GM23338 (cell line): Measurements from ENCODE around the gene IFIT5. TPM values are rescaled to one million over a fixed set of nuclear protein-coding genes. Genes with fewer than 3 reads are reported as not detected.

Experiments used
- ATAC-seq: fragments of 200-7000 bp; cut with Tn5 transposase; 3 replicates; pipeline ENCODE4 v1.9.1; 2020
- DNase-seq: peaks from one replicate; pipeline ENCODE4 v3.0.0-alpha.2; 2015; ENCODE audit warnings: low spot score
- H2AFZ ChIP-seq: fragments of 200-600 bp; sonication (generic); 2 replicates; pipeline ENCODE4 v1.8.0; 2016; ENCODE audit warnings: antibody characterized with exemption, mild to moderate bottlenecking, moderate library complexity
- H3F3A ChIP-seq: fragments of 200-600 bp; sonication (generic); replicated peaks from 2 replicates; pipeline ENCODE4 v1.8.0; 2017; ENCODE audit warnings: antibody characterized with exemption, mixed run types, low read depth
- H3K27ac ChIP-seq: fragments of 200-600 bp; sonication (generic); 2 replicates; pipeline ENCODE4 v1.6.1; 2016; ENCODE audit warnings: low read depth
- H3K27me3 ChIP-seq: fragments of 200-600 bp; sonication (generic); 2 replicates; pipeline ENCODE4 v1.8.0; 2016; ENCODE audit warnings: mild to moderate bottlenecking, mixed run types, moderate library complexity; ENCODE audit not compliant: insufficient read depth
- H3K36me3 ChIP-seq: fragments of 200-600 bp; sonication (generic); 2 replicates; pipeline ENCODE4 v1.8.0; 2016; ENCODE audit warnings: mild to moderate bottlenecking; ENCODE audit not compliant: insufficient read depth
- H3K4me1 ChIP-seq: fragments of 200-600 bp; sonication (generic); 2 replicates; pipeline ENCODE4 v1.8.0; 2016; ENCODE audit warnings: mild to moderate bottlenecking, moderate library complexity; ENCODE audit not compliant: insufficient read depth
- H3K4me2 ChIP-seq: fragments of 200-600 bp; sonication (generic); 2 replicates; pipeline ENCODE4 v1.7.1; 2017; ENCODE audit warnings: mixed run types
- H3K4me3 ChIP-seq: fragments of 200-600 bp; sonication (generic); 2 replicates; pipeline ENCODE4 v1.6.1; 2016; ENCODE audit warnings: mixed run types
- H3K79me2 ChIP-seq: fragments of 200-600 bp; sonication (generic); replicated peaks from 2 replicates; pipeline ENCODE4 v1.8.0; 2017; ENCODE audit warnings: mild to moderate bottlenecking; ENCODE audit not compliant: insufficient read depth
- H3K9me2 ChIP-seq: fragments of 200-600 bp; sonication (generic); 2 replicates; pipeline ENCODE4 v1.8.0; 2017; ENCODE audit not compliant: insufficient read depth
- H4K20me1 ChIP-seq: fragments of 200-600 bp; sonication (generic); replicated peaks from 2 replicates; pipeline ENCODE4 v1.8.0; 2017; ENCODE audit warnings: mild to moderate bottlenecking; ENCODE audit not compliant: insufficient read depth
- H3K27ac Mint-ChIP-seq: 2 replicates; pipeline ENCODE4 v1.8.0; 2020; ENCODE audit warnings: inconsistent platforms, mild to moderate bottlenecking, moderate library complexity, mixed read lengths
- H3K27me3 Mint-ChIP-seq: 3 replicates; pipeline ENCODE4 v1.8.0; 2022; ENCODE audit warnings: low read depth, mild to moderate bottlenecking, moderate library complexity, mixed read lengths, inconsistent platforms; ENCODE audit not compliant: insufficient read depth, poor library complexity
- H3K36me3 Mint-ChIP-seq: 3 replicates; pipeline ENCODE4 v1.8.0; 2021; ENCODE audit warnings: low read depth, mild to moderate bottlenecking, inconsistent platforms, moderate library complexity, mixed read lengths
- H3K4me1 Mint-ChIP-seq: 3 replicates; pipeline ENCODE4 v1.8.0; 2020; ENCODE audit warnings: mild to moderate bottlenecking, inconsistent platforms, mixed read lengths
- H3K4me3 Mint-ChIP-seq: 3 replicates; pipeline ENCODE4 v1.8.0; 2021; ENCODE audit warnings: moderate library complexity, mild to moderate bottlenecking, inconsistent platforms, mixed read lengths
- H3K9me3 Mint-ChIP-seq: 3 replicates; pipeline ENCODE4 v1.8.0; 2020; ENCODE audit warnings: moderate library complexity, mild to moderate bottlenecking, inconsistent platforms, mixed read lengths
- CREB1 ChIP-seq: fragments of 250-450 bp; sonication (Bioruptor Pico); IDR thresholded peaks from 2 replicates; pipeline ENCODE4 v1.5.0; 2020; ENCODE audit warnings: low read depth, mild to moderate bottlenecking, moderate library complexity
- EZH2 ChIP-seq: fragments of 200-600 bp; sonication (generic); IDR thresholded peaks from one replicate; pipeline ENCODE4 v1.8.0; 2017; ENCODE audit warnings: antibody characterized with exemption, mild to moderate bottlenecking, low read depth; ENCODE audit not compliant: unreplicated experiment
- EZH2phosphoT487 ChIP-seq: fragments of 200-600 bp; sonication (generic); IDR thresholded peaks from one replicate; pipeline ENCODE4 v1.8.1; 2018; ENCODE audit warnings: antibody characterized with exemption; ENCODE audit not compliant: unreplicated experiment
- JUNB ChIP-seq: IDR thresholded peaks from one replicate; pipeline ENCODE4 v1.6.1; 2016; ENCODE audit warnings: antibody characterized with exemption; ENCODE audit not compliant: unreplicated experiment
- NANOG ChIP-seq: IDR thresholded peaks from 2 replicates; pipeline ENCODE4 v1.6.1; 2016; ENCODE audit warnings: antibody characterized with exemption, borderline replicate concordance
- STAT1 ChIP-seq: IDR thresholded peaks from one replicate; pipeline ENCODE4 v1.6.1; 2016; ENCODE audit warnings: antibody characterized with exemption; ENCODE audit not compliant: unreplicated experiment
- ZNF331 ChIP-seq: fragments of 250-450 bp; sonication (Bioruptor Pico); IDR thresholded peaks from 2 replicates; pipeline ENCODE4 v1.5.0; 2020; ENCODE audit warnings: low read depth, mild to moderate bottlenecking, moderate library complexity
- ZNF462 ChIP-seq: fragments of 250-450 bp; sonication (Bioruptor Pico); IDR thresholded peaks from 2 replicates; pipeline ENCODE4 v1.5.0; 2020; ENCODE audit warnings: mild to moderate bottlenecking, moderate library complexity
- polyA plus RNA-seq: library from polyadenylated mRNA; unstranded; fragments of >200 nt; fragmentation: Nextera tagmentation; extraction: Ambion mirVana; gene quantifications from 2 replicates; pipeline ENCODE4 v1.2.1, GENCODE V29; 2016
- total RNA-seq: library from RNA; depleted of rRNA; stranded (reverse); fragments of >200 nt; shearing (Covaris generic); gene quantifications from 2 replicates; pipeline ENCODE4 v1.2.3, GENCODE V29; 2014
- TF ChIP-seq, protein P1 (sequence below), 2 experiments: fragments of 200-600 bp in 1 of 2; sonication (generic) in 1 of 2; conservative IDR thresholded peaks; 2 replicates each; pipeline versions ENCODE4 v1.5.1 to v1.6.1; 2016 to 2017; ENCODE audit warnings: antibody characterized with exemption in 2 of 2, low read depth in 2 of 2, mild to moderate bottlenecking in 2 of 2, moderate library complexity in 1 of 2

The IFIT5 gene
- total and polyA plus RNA-seq, 2 experiments from 2014 or later: 2.7 to 3.2 TPM

GRCh38 chr10:89399956-89400355, 14.4 kb upstream of the IFIT5 start:
- Histone ChIP-seq H3F3A (no peaks in the 10 kb centered on the region), H3K4me1 (no peaks in the 10 kb centered on the region), H2AFZ (no peak overlapping the region), H3K36me3 (no peaks in the 10 kb centered on the region), H4K20me1 (no peaks in the 10 kb centered on the region), H3K4me3 (no peak overlapping the region), H3K9me2 (no peaks in the 10 kb centered on the region), H3K27me3 (no peaks in the 10 kb centered on the region), H3K27ac (no peak overlapping the region), H3K4me2 (no peak overlapping the region), H3K79me2 (no peaks in the 10 kb centered on the region)
- no peak overlapping the region for H3K27ac Mint-ChIP-seq
- no peak for ATAC-seq
- peaks cover 8% of the 10 kb centered on the region; the same call in 2 of the 3 replicates for H3K9me3 Mint-ChIP-seq
- H3K4me3 Mint-ChIP-seq: no peak overlapping the region
- H3K4me1 Mint-ChIP-seq: no peaks in the 10 kb centered on the region
- TF ChIP-seq, protein P1, sequence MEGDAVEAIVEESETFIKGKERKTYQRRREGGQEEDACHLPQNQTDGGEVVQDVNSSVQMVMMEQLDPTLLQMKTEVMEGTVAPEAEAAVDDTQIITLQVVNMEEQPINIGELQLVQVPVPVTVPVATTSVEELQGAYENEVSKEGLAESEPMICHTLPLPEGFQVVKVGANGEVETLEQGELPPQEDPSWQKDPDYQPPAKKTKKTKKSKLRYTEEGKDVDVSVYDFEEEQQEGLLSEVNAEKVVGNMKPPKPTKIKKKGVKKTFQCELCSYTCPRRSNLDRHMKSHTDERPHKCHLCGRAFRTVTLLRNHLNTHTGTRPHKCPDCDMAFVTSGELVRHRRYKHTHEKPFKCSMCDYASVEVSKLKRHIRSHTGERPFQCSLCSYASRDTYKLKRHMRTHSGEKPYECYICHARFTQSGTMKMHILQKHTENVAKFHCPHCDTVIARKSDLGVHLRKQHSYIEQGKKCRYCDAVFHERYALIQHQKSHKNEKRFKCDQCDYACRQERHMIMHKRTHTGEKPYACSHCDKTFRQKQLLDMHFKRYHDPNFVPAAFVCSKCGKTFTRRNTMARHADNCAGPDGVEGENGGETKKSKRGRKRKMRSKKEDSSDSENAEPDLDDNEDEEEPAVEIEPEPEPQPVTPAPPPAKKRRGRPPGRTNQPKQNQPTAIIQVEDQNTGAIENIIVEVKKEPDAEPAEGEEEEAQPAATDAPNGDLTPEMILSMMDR (conservative IDR thresholded peaks at IDR 0.05; ENCODE audit: low read depth in 2 of 2): no peak
- no peak for TF ChIP-seq CREB1 (CRISPR knock-in tag)
- no peak for TF ChIP-seq NANOG
- TF ChIP-seq EZH2: no peak
- no peak for TF ChIP-seq STAT1
- TF ChIP-seq JUNB: no peak
- TF ChIP-seq EZH2phosphoT487: no peak
- TF ChIP-seq ZNF462 (CRISPR knock-in tag): no peak
- no peak for TF ChIP-seq ZNF331 (CRISPR knock-in tag)
- peaks cover 7% of the 10 kb centered on the region for H3K36me3 Mint-ChIP-seq
- DNase-seq: no peak
- H3K27me3 Mint-ChIP-seq: no peaks in the 10 kb centered on the region
